ENCODE measurements around the gene PCSK5. TPM values are rescaled to one million over a fixed set of nuclear protein-coding genes. Genes with fewer than 3 reads are reported as not detected.

Gene PCSK5
- total RNA-seq, 1 experiment from 2014 or later = 7.5 TPM

- H3K79me1 ChIP-seq (ENCODE audit: insufficient read depth, low read depth, low read length, poor library complexity, severe bottlenecking) = no peaks in the 10 kb centered on the region
- no peaks in the 10 kb centered on the region for H3K27me3 Mint-ChIP-seq (ENCODE audit: low read depth)
- H3K27ac ChIP-seq (ENCODE audit: insufficient read length, low read depth, low read length) = no peak overlapping the region
- no peak overlapping the region for H3K56ac ChIP-seq (ENCODE audit: insufficient read length, low read depth, low read length)
- TF ChIP-seq, protein P1, sequence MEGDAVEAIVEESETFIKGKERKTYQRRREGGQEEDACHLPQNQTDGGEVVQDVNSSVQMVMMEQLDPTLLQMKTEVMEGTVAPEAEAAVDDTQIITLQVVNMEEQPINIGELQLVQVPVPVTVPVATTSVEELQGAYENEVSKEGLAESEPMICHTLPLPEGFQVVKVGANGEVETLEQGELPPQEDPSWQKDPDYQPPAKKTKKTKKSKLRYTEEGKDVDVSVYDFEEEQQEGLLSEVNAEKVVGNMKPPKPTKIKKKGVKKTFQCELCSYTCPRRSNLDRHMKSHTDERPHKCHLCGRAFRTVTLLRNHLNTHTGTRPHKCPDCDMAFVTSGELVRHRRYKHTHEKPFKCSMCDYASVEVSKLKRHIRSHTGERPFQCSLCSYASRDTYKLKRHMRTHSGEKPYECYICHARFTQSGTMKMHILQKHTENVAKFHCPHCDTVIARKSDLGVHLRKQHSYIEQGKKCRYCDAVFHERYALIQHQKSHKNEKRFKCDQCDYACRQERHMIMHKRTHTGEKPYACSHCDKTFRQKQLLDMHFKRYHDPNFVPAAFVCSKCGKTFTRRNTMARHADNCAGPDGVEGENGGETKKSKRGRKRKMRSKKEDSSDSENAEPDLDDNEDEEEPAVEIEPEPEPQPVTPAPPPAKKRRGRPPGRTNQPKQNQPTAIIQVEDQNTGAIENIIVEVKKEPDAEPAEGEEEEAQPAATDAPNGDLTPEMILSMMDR (conservative IDR thresholded peaks at IDR 0.05) = no peak
- H3K18ac ChIP-seq (ENCODE audit: insufficient read length, low read depth, low read length) = no peak overlapping the region
- H2BK5ac ChIP-seq (ENCODE audit: insufficient read length, low read length) = no peak overlapping the region
- H3K4me3 Mint-ChIP-seq = no peak overlapping the region; a peak in 1 of 5 replicates
- no peak overlapping the region for H3K14ac ChIP-seq (ENCODE audit: insufficient read depth, low read length)
- no peak overlapping the region for H2BK15ac ChIP-seq (ENCODE audit: low read depth, low read length)
- no peak overlapping the region for H4K5ac ChIP-seq (ENCODE audit: insufficient read length, low read depth, low read length)
- no peaks in the 10 kb centered on the region for H4K20me1 ChIP-seq (ENCODE audit: control insufficient read depth, insufficient read depth, insufficient read length)
- H3K36me3 Mint-ChIP-seq (ENCODE audit: insufficient read depth in 1 of 3, low read depth in 3 of 3) = no peaks in the 10 kb centered on the region
- H3K27ac Mint-ChIP-seq = no peak overlapping the region
- no CpG with 5 or more reads among the region's 3 CpGs for WGBS (ENCODE audit: extremely low coverage, insufficient read length, low lambda C conversion rate)
- no peaks in the 10 kb centered on the region for H3K9me3 Mint-ChIP-seq
- H3K4ac ChIP-seq (ENCODE audit: low read depth, low read length) = no peak overlapping the region
- H4K91ac ChIP-seq (ENCODE audit: insufficient read length, low read depth, low read length) = no peak overlapping the region
- H3K23me2 ChIP-seq (ENCODE audit: insufficient read length, low read depth, low read length, poor library complexity, severe bottlenecking) = no peaks in the 10 kb centered on the region
- no peak overlapping the region for H4K8ac ChIP-seq (replicated peaks; ENCODE audit: insufficient read length, low read depth, low read length)
- no peak overlapping the region for H3K9ac ChIP-seq (ENCODE audit: extremely low read depth, insufficient read length, low read length)
- no peaks in the 10 kb centered on the region for H3K4me1 ChIP-seq (ENCODE audit: insufficient read depth, low read length)
- H3K23ac ChIP-seq (ENCODE audit: insufficient read length, low read depth, low read length) = no peak overlapping the region
- no peak for DNase-seq
- no peak overlapping the region for H2AFZ ChIP-seq (ENCODE audit: low read length)
- no peaks in the 10 kb centered on the region for H3K9me3 ChIP-seq (ENCODE audit: control insufficient read depth, low read depth, low read length)
- H3T11ph ChIP-seq (ENCODE audit: low read length) = no peak overlapping the region
- no peak overlapping the region for H2BK20ac ChIP-seq (ENCODE audit: low read depth, low read length, poor library complexity, severe bottlenecking)
- H2BK120ac ChIP-seq (ENCODE audit: low read depth, low read length, poor library complexity, severe bottlenecking) = no peak overlapping the region
- H2BK12ac ChIP-seq (ENCODE audit: insufficient read length, low read depth, low read length) = no peak overlapping the region
- no peak overlapping the region for H2AK5ac ChIP-seq (ENCODE audit: insufficient read length, low read length)
- H3K4me1 Mint-ChIP-seq = peaks cover under 1 to 2% of the 10 kb centered on the region in 2 experiments; a peak in 1 of 4 replicates
- no peaks in the 10 kb centered on the region for H3K79me2 ChIP-seq (ENCODE audit: insufficient read depth, low read length)
- H3K4me2 ChIP-seq (ENCODE audit: insufficient read depth, insufficient read length, low read length) = no peak overlapping the region
- no peaks in the 10 kb centered on the region for H3K27me3 ChIP-seq (ENCODE audit: insufficient read depth, low read length)
Measured at GRCh38 chr9:76213751-76214150, 323.3 kb downstream of the PCSK5 start.

All from H9 (cell line).